GM19468 (cell line): ENCODE results near the gene SSRP1.

Experiments used
- ATAC-seq: cut with Tn5 transposase; IDR thresholded peaks from one replicate; pipeline ENCODE4 v1.9.1; 2021; ENCODE audit warnings: mild to moderate bottlenecking, moderate library complexity, moderate number of reproducible peaks; ENCODE audit not compliant: unreplicated experiment; ENCODE audit errors: extremely low read depth

SSRP1 gene

GRCh38 chr11:57359896-57360690, 24.4 kb upstream of the SSRP1 start:
- ATAC-seq, result no peak

GRCh38 chr11:57359396-57359795, 23.7 kb upstream of the SSRP1 start:
- no peak for ATAC-seq

- no peak for ATAC-seq
Measured at GRCh38 chr11:57358991-57359390, 23.3 kb upstream of the SSRP1 start.

GRCh38 chr11:57358543-57358961, 22.9 kb upstream of the SSRP1 start:
- no peak for ATAC-seq

GRCh38 chr11:57357856-57358255, 22.2 kb upstream of the SSRP1 start:
- no peak for ATAC-seq

- no peak for ATAC-seq
Measured at GRCh38 chr11:57357310-57357709, 21.6 kb upstream of the SSRP1 start.

GRCh38 chr11:57356268-57356667, 20.6 kb upstream of the SSRP1 start:
- ATAC-seq, result no peak

- no peak for ATAC-seq
Measured at GRCh38 chr11:57354699-57355098, 19.0 kb upstream of the SSRP1 start.

- ATAC-seq, result no peak
Measured at GRCh38 chr11:57353852-57354251, 18.2 kb upstream of the SSRP1 start.

GRCh38 chr11:57353446-57353845, 17.8 kb upstream of the SSRP1 start:
- ATAC-seq, result no peak

- ATAC-seq, result no peak
Measured at GRCh38 chr11:57353036-57353435, 17.3 kb upstream of the SSRP1 start.

- no peak for ATAC-seq
Measured at GRCh38 chr11:57349491-57350274, 14.0 kb upstream of the SSRP1 start.

- ATAC-seq, result no peak
Measured at GRCh38 chr11:57348636-57349313, 13.1 kb upstream of the SSRP1 start.

- no peak for ATAC-seq
Measured at GRCh38 chr11:57348052-57348451, 12.4 kb upstream of the SSRP1 start.

GRCh38 chr11:57347336-57347735, 11.6 kb upstream of the SSRP1 start:
- no peak for ATAC-seq

GRCh38 chr11:57345555-57346211, 10.0 kb upstream of the SSRP1 start:
- ATAC-seq, result no peak

GRCh38 chr11:57344826-57345225, 9.1 kb upstream of the SSRP1 start:
- ATAC-seq, result no peak

GRCh38 chr11:57343825-57344224, 8.1 kb upstream of the SSRP1 start:
- no peak for ATAC-seq

- ATAC-seq, result no peak
Measured at GRCh38 chr11:57342702-57343101, 7.0 kb upstream of the SSRP1 start.

GRCh38 chr11:57341250-57341808, 5.6 kb upstream of the SSRP1 start:
- ATAC-seq, result no peak
